ENCODE results near the gene DENND1A.
"Not testable (repeated sequence)": the region's sequence is repeated elsewhere in the genome, so short reads cannot be mapped to it uniquely, and the experiment has no call there.

The DENND1A gene

GRCh38 chr9:123940721-123941523 lies 11.0 kb upstream of the DENND1A start:
- intact Hi-C loops (cut with micrococcal nuclease) = no loop called here

GRCh38 chr9:123938401-123938800 lies 8.5 kb upstream of the DENND1A start:
- H3K36me3 Mint-ChIP-seq (ENCODE audit: low read depth) = no peaks in the 10 kb centered on the region
- no peaks in the 10 kb centered on the region for H3K9me3 Mint-ChIP-seq
- H3K4me3 Mint-ChIP-seq = no peak overlapping the region
- H3K27me3 Mint-ChIP-seq = peaks cover 9% of the 10 kb centered on the region
- H3K27ac Mint-ChIP-seq = no peak overlapping the region
- intact Hi-C loops (cut with micrococcal nuclease) = no loop called here
- H3K4me1 Mint-ChIP-seq (ENCODE audit: low read depth) = peaks cover 7% of the 10 kb centered on the region

More at GRCh38 chr9:123940721-123941523, 11.0 kb upstream of the DENND1A start:
- H3K27me3 Mint-ChIP-seq = peaks cover 6% of the 10 kb centered on the region
- H3K27ac Mint-ChIP-seq = no peak overlapping the region
- H3K4me1 Mint-ChIP-seq (ENCODE audit: low read depth) = no peaks in the 10 kb centered on the region
- H3K9me3 Mint-ChIP-seq = no peaks in the 10 kb centered on the region
- H3K36me3 Mint-ChIP-seq (ENCODE audit: low read depth) = no peaks in the 10 kb centered on the region
- no peak overlapping the region for H3K4me3 Mint-ChIP-seq

GRCh38 chr9:123936575-123936974 lies 6.6 kb upstream of the DENND1A start:
- H3K4me1 Mint-ChIP-seq (ENCODE audit: low read depth); H3K4me3 Mint-ChIP-seq; H3K27me3 Mint-ChIP-seq; H3K9me3 Mint-ChIP-seq; H3K27ac Mint-ChIP-seq; H3K36me3 Mint-ChIP-seq (ENCODE audit: low read depth); intact Hi-C loops (cut with micrococcal nuclease): not testable (repeated sequence)

- intact Hi-C loops (cut with micrococcal nuclease) = loop anchor here (5.0 kb wide), 1 partner anchor 64 kb away; no protein-coding TSS in a partner anchor
- no peaks in the 10 kb centered on the region for H3K9me3 Mint-ChIP-seq
- peaks cover 9% of the 10 kb centered on the region for H3K36me3 Mint-ChIP-seq (ENCODE audit: low read depth)
- peaks cover 8% of the 10 kb centered on the region for H3K27me3 Mint-ChIP-seq
- peaks cover 22% of the 10 kb centered on the region for H3K4me1 Mint-ChIP-seq (ENCODE audit: low read depth)
- H3K27ac Mint-ChIP-seq = no peak overlapping the region
- no peak overlapping the region for H3K4me3 Mint-ChIP-seq
These were observed 3.7 kb upstream of the DENND1A start for GRCh38 chr9:123933440-123934212.

- Mint-ChIP-seq H3K27ac (peak overlapping the region; percentile 61), H3K36me3 (ENCODE audit: low read depth) (peaks cover 26% of the 10 kb centered on the region), H3K27me3 (peaks cover 2% of the 10 kb centered on the region)
These were observed 603 bp downstream of the DENND1A start for GRCh38 chr9:123929177-123929869.

GRCh38 chr9:123928533-123929176 lies 1.3 kb downstream of the DENND1A start:
- H3K27ac Mint-ChIP-seq = peak overlapping the region; percentile 61
- no peaks in the 10 kb centered on the region for H3K27me3 Mint-ChIP-seq
- H3K9me3 Mint-ChIP-seq = no peaks in the 10 kb centered on the region
- H3K4me1 Mint-ChIP-seq (ENCODE audit: low read depth) = peaks cover 60% of the 10 kb centered on the region
- intact Hi-C loops (cut with micrococcal nuclease) = loop anchor here (2.0 to 10.0 kb wide), 2 partner anchors 62 to 134 kb away; no protein-coding TSS in a partner anchor
- peak overlapping the region; percentile 85 for H3K4me3 Mint-ChIP-seq
- peaks cover 32% of the 10 kb centered on the region for H3K36me3 Mint-ChIP-seq (ENCODE audit: low read depth)

More at GRCh38 chr9:123929177-123929869, 603 bp downstream of the DENND1A start:
- Mint-ChIP-seq H3K9me3 (no peaks in the 10 kb centered on the region), H3K4me3 (peak overlapping the region; percentile 85), H3K4me1 (ENCODE audit: low read depth) (peaks cover 62% of the 10 kb centered on the region)
- intact Hi-C loops (cut with micrococcal nuclease) = loop anchor here (2.0 to 10.0 kb wide), 2 partner anchors 63 to 135 kb away; no protein-coding TSS in a partner anchor

- Mint-ChIP-seq H3K27me3 (no peaks in the 10 kb centered on the region), H3K9me3 (no peaks in the 10 kb centered on the region), H3K4me3 (peak overlapping the region; percentile 85), H3K27ac (peak overlapping the region; percentile 61), H3K36me3 (ENCODE audit: low read depth) (peaks cover 34% of the 10 kb centered on the region), H3K4me1 (ENCODE audit: low read depth) (peaks cover 63% of the 10 kb centered on the region)
- intact Hi-C loops (cut with micrococcal nuclease) = loop anchor here (2.0 to 10.0 kb wide), 2 partner anchors 61 to 133 kb away; no protein-coding TSS in a partner anchor
These were observed 2.0 kb downstream of the DENND1A start for GRCh38 chr9:123927625-123928532.

- Mint-ChIP-seq H3K4me3 (no peak overlapping the region), H3K27ac (no peak overlapping the region)
- intact Hi-C loops (cut with micrococcal nuclease) = loop anchor here (10.0 kb wide), 1 partner anchor 132 kb away; no protein-coding TSS in a partner anchor
These were observed 3.0 kb downstream of the DENND1A start for GRCh38 chr9:123926941-123927340.

GRCh38 chr9:123925819-123926218 lies 4.1 kb downstream of the DENND1A start:
- Mint-ChIP-seq H3K27ac (no peak overlapping the region), H3K9me3 (no peaks in the 10 kb centered on the region), H3K4me3 (no peak overlapping the region), H3K4me1 (ENCODE audit: low read depth) (peaks cover 81% of the 10 kb centered on the region), H3K36me3 (ENCODE audit: low read depth) (peaks cover 35% of the 10 kb centered on the region), H3K27me3 (no peaks in the 10 kb centered on the region)
- intact Hi-C loops (cut with micrococcal nuclease) = loop anchor here (10.0 kb wide), 1 partner anchor 131 kb away; no protein-coding TSS in a partner anchor

More at GRCh38 chr9:123926941-123927340, 3.0 kb downstream of the DENND1A start:
- Mint-ChIP-seq H3K4me1 (ENCODE audit: low read depth) (peaks cover 69% of the 10 kb centered on the region), H3K27me3 (no peaks in the 10 kb centered on the region), H3K36me3 (ENCODE audit: low read depth) (peaks cover 34% of the 10 kb centered on the region), H3K9me3 (no peaks in the 10 kb centered on the region)

GRCh38 chr9:123925161-123925560 lies 4.8 kb downstream of the DENND1A start:
- no peak overlapping the region for H3K27ac Mint-ChIP-seq
- H3K4me1 Mint-ChIP-seq (ENCODE audit: low read depth) = peaks cover 77% of the 10 kb centered on the region
- H3K27me3 Mint-ChIP-seq = no peaks in the 10 kb centered on the region
- intact Hi-C loops (cut with micrococcal nuclease) = loop anchor here (10.0 kb wide), 1 partner anchor 130 kb away; no protein-coding TSS in a partner anchor
- H3K36me3 Mint-ChIP-seq (ENCODE audit: low read depth) = peaks cover 39% of the 10 kb centered on the region
- H3K9me3 Mint-ChIP-seq = no peaks in the 10 kb centered on the region
- H3K4me3 Mint-ChIP-seq = no peak overlapping the region

- no peaks in the 10 kb centered on the region for H3K27me3 Mint-ChIP-seq
- H3K27ac Mint-ChIP-seq = no peak overlapping the region
- peaks cover 79% of the 10 kb centered on the region for H3K4me1 Mint-ChIP-seq (ENCODE audit: low read depth)
- no peak overlapping the region for H3K4me3 Mint-ChIP-seq
- peaks cover 40% of the 10 kb centered on the region for H3K36me3 Mint-ChIP-seq (ENCODE audit: low read depth)
- H3K9me3 Mint-ChIP-seq = no peaks in the 10 kb centered on the region
- intact Hi-C loops (cut with micrococcal nuclease) = loop anchor here (10.0 kb wide), 1 partner anchor 130 kb away; no protein-coding TSS in a partner anchor
These were observed 5.2 kb downstream of the DENND1A start for GRCh38 chr9:123924727-123925126.

GRCh38 chr9:123923884-123924283 lies 6.0 kb downstream of the DENND1A start:
- peaks cover 37% of the 10 kb centered on the region for H3K36me3 Mint-ChIP-seq (ENCODE audit: low read depth)
- H3K27me3 Mint-ChIP-seq = no peaks in the 10 kb centered on the region
- intact Hi-C loops (cut with micrococcal nuclease) = loop anchor here (10.0 kb wide), 1 partner anchor 129 kb away; no protein-coding TSS in a partner anchor
- no peak overlapping the region for H3K27ac Mint-ChIP-seq
- H3K9me3 Mint-ChIP-seq = no peaks in the 10 kb centered on the region
- H3K4me1 Mint-ChIP-seq (ENCODE audit: low read depth) = peaks cover 79% of the 10 kb centered on the region
- no peak overlapping the region for H3K4me3 Mint-ChIP-seq

All from dendritic cell treated with granulocyte-macrophage colony-stimulating factor and Interleukin-4, amounts not matched to agents 40 ng/mL and 50 ng/mL, for 4 days (primary cell).